H1 (cell line): ENCODE data around the gene GPRIN3. TPM values are rescaled to one million over a fixed set of nuclear protein-coding genes. Genes with fewer than 3 reads are reported as not detected.

Experiments
- CHD7 ChIP-seq: fragments of 300-600 bp; sonication (generic); IDR thresholded peaks from 2 replicates; pipeline ENCODE4 v1.7.1; 2012; ENCODE audit warnings: low read length, moderate library complexity, mild to moderate bottlenecking, inconsistent platforms; ENCODE audit not compliant: insufficient replicate concordance
- CREB1 ChIP-seq: IDR thresholded peaks from 2 replicates; pipeline ENCODE4 v1.6.1; 2012; ENCODE audit warnings: inconsistent platforms
- polyA plus RNA-seq, 7 experiments: library from polyadenylated mRNA; depleted of rRNA in 3 of 7; stranded (reverse) in 5 of 7; unstranded in 2 of 7; fragments of >200 nt in 5 of 7; fragments of 200-250 nt in 2 of 7; gene quantifications; 1 replicate in 5 of 7; 2 replicates in 1 of 7; 4 replicates in 1 of 7; pipeline versions ENCODE4 v1.2.1 to v1.2.3, GENCODE V29; 2011 to 2013; ENCODE audit warnings: missing spikeins in 2 of 7, mixed read lengths in 2 of 7
- total RNA-seq: library from RNA; stranded (reverse); fragmentation: NEBNext Ultra II Directional; extraction: Animal tissue kit (Norgen Biotek cat#: 25700); gene quantifications from 2 replicates; pipeline ENCODE4 v1.2.1, GENCODE V29; 2021

GPRIN3 gene
- total and polyA plus RNA-seq, 2 of the 8 experiments (the other 6 are each of a cell fraction or from before 2014, with no cell fraction given), result 0.17 to 1.4 TPM

- no peak for TF ChIP-seq CHD7
- TF ChIP-seq CREB1, result no peak
Observed at GRCh38 chr4:89215736-89216135, 91.9 kb downstream of the GPRIN3 start (continued).
